IPS-20b (cell line): ENCODE results near the gene LACTB.
"Not testable (repeated sequence)": the region's sequence is repeated elsewhere in the genome, so short reads cannot be mapped to it uniquely, and the experiment has no call there.

Experiments used
- H3K27ac ChIP-seq: one replicate; pipeline ENCODE4 v1.5.1; 2013; ENCODE audit warnings: low read length
- H3K27me3 ChIP-seq: 2 replicates; pipeline ENCODE4 v1.6.1; 2013; ENCODE audit warnings: mild to moderate bottlenecking, low read length, inconsistent platforms; ENCODE audit not compliant: insufficient read depth
- H3K36me3 ChIP-seq: 2 replicates; pipeline ENCODE4 v1.6.1; 2013; ENCODE audit warnings: low read depth, mild to moderate bottlenecking, inconsistent platforms, low read length, moderate library complexity; ENCODE audit not compliant: insufficient read depth
- H3K4me1 ChIP-seq: 2 replicates; pipeline ENCODE4 v1.6.1; 2013; ENCODE audit warnings: mild to moderate bottlenecking, control low read depth, inconsistent platforms, low read length, moderate library complexity; ENCODE audit not compliant: insufficient read depth
- H3K4me3 ChIP-seq: 2 replicates; pipeline ENCODE4 v1.5.1; 2013; ENCODE audit warnings: mild to moderate bottlenecking, low read length, inconsistent platforms
- H3K9ac ChIP-seq: 2 replicates; pipeline ENCODE4 v1.6.1; 2013; ENCODE audit warnings: low read depth, mild to moderate bottlenecking, inconsistent platforms, low read length, moderate library complexity
- H3K9me3 ChIP-seq: 2 replicates; pipeline ENCODE4 v1.6.1; 2013; ENCODE audit warnings: mild to moderate bottlenecking, low read depth, low read length, inconsistent platforms; ENCODE audit not compliant: insufficient read depth

Gene LACTB

GRCh38 chr15:63091679-63092446 is 29.8 kb upstream of the LACTB start:
- H3K27ac ChIP-seq = no peak overlapping the region
- no peak overlapping the region for H3K9ac ChIP-seq
- peaks cover 24% of the 10 kb centered on the region for H3K4me1 ChIP-seq
- no peaks in the 10 kb centered on the region for H3K36me3 ChIP-seq
- no peaks in the 10 kb centered on the region for H3K27me3 ChIP-seq
- H3K4me3 ChIP-seq = no peak overlapping the region
- H3K9me3 ChIP-seq = no peaks in the 10 kb centered on the region

- Histone ChIP-seq H3K9ac (no peak overlapping the region), H3K4me1 (peaks cover 16% of the 10 kb centered on the region), H3K27ac (no peak overlapping the region)
Measured at GRCh38 chr15:63093486-63094205, 28.0 kb upstream of the LACTB start.

GRCh38 chr15:63094495-63094931 is 27.1 kb upstream of the LACTB start:
- no peaks in the 10 kb centered on the region for H3K9me3 ChIP-seq
- no peaks in the 10 kb centered on the region for H3K36me3 ChIP-seq
- peaks cover 7% of the 10 kb centered on the region for H3K4me1 ChIP-seq
- H3K9ac ChIP-seq = no peak overlapping the region
- H3K27ac ChIP-seq = no peak overlapping the region
- no peaks in the 10 kb centered on the region for H3K27me3 ChIP-seq
- no peak overlapping the region for H3K4me3 ChIP-seq

More at GRCh38 chr15:63093486-63094205, 28.0 kb upstream of the LACTB start:
- Histone ChIP-seq H3K9me3 (no peaks in the 10 kb centered on the region), H3K4me3 (no peak overlapping the region), H3K27me3 (no peaks in the 10 kb centered on the region), H3K36me3 (no peaks in the 10 kb centered on the region)

GRCh38 chr15:63096178-63096577 is 25.5 kb upstream of the LACTB start:
- H3K27me3 ChIP-seq = no peaks in the 10 kb centered on the region
- no peaks in the 10 kb centered on the region; the same call in 1 of the 2 replicates for H3K4me1 ChIP-seq
- no peak overlapping the region for H3K4me3 ChIP-seq
- no peak overlapping the region for H3K9ac ChIP-seq
- H3K36me3 ChIP-seq = no peaks in the 10 kb centered on the region
- no peaks in the 10 kb centered on the region; the same call in 1 of the 2 replicates for H3K9me3 ChIP-seq
- H3K27ac ChIP-seq = no peak overlapping the region

- H3K4me3 ChIP-seq, H3K36me3 ChIP-seq, H3K9me3 ChIP-seq, H3K27ac ChIP-seq, H3K27me3 ChIP-seq, H3K4me1 ChIP-seq, H3K9ac ChIP-seq: not testable (repeated sequence)
Measured at GRCh38 chr15:63098901-63099300, 22.8 kb upstream of the LACTB start.

GRCh38 chr15:63099581-63099980 is 22.1 kb upstream of the LACTB start:
- H3K9ac ChIP-seq, H3K27ac ChIP-seq: not testable (repeated sequence)

GRCh38 chr15:63103416-63103815 is 18.2 kb upstream of the LACTB start:
- Histone ChIP-seq H3K4me3 (no peak overlapping the region), H3K9ac (no peak overlapping the region), H3K27me3 (no peaks in the 10 kb centered on the region), H3K36me3 (no peaks in the 10 kb centered on the region), H3K9me3 (no peaks in the 10 kb centered on the region; the same call in 1 of the 2 replicates), H3K4me1 (no peaks in the 10 kb centered on the region), H3K27ac (no peak overlapping the region)

More at GRCh38 chr15:63099581-63099980, 22.1 kb upstream of the LACTB start:
- not testable (repeated sequence) for H3K27me3 ChIP-seq, H3K9me3 ChIP-seq, H3K36me3 ChIP-seq, H3K4me3 ChIP-seq, H3K4me1 ChIP-seq

GRCh38 chr15:63104727-63105126 is 16.9 kb upstream of the LACTB start:
- H3K27me3 ChIP-seq = no peaks in the 10 kb centered on the region
- no peaks in the 10 kb centered on the region for H3K4me1 ChIP-seq
- no peaks in the 10 kb centered on the region for H3K36me3 ChIP-seq
- H3K4me3 ChIP-seq = no peak overlapping the region
- no peaks in the 10 kb centered on the region; the same call in 1 of the 2 replicates for H3K9me3 ChIP-seq
- H3K27ac ChIP-seq = no peak overlapping the region
- H3K9ac ChIP-seq = no peak overlapping the region

- not testable (repeated sequence) for H3K9ac ChIP-seq, H3K4me3 ChIP-seq, H3K36me3 ChIP-seq, H3K4me1 ChIP-seq, H3K27me3 ChIP-seq, H3K9me3 ChIP-seq, H3K27ac ChIP-seq
Measured at GRCh38 chr15:63105354-63105753, 16.3 kb upstream of the LACTB start.

GRCh38 chr15:63107895-63108546 is 13.6 kb upstream of the LACTB start:
- Histone ChIP-seq H3K4me3 (no peak overlapping the region), H3K9me3 (no peaks in the 10 kb centered on the region), H3K4me1 (no peaks in the 10 kb centered on the region), H3K27me3 (no peaks in the 10 kb centered on the region), H3K36me3 (no peaks in the 10 kb centered on the region), H3K27ac (no peak overlapping the region), H3K9ac (no peak overlapping the region)

- Histone ChIP-seq H3K27ac (no peak overlapping the region), H3K9ac (no peak overlapping the region), H3K4me3 (no peak overlapping the region), H3K36me3 (no peaks in the 10 kb centered on the region), H3K4me1 (no peaks in the 10 kb centered on the region), H3K27me3 (no peaks in the 10 kb centered on the region), H3K9me3 (no peaks in the 10 kb centered on the region)
Measured at GRCh38 chr15:63109498-63109897, 12.2 kb upstream of the LACTB start.
